Stimulated activated CD8-positive, alpha-beta memory T cell treated with anti-CD3 and anti-CD28 coated beads, Interleukin-12 subunit alpha, Interleukin-12 subunit beta, amount 100 ng/mL, for 4 hours (primary cell): ENCODE data around the gene GPAM.
"Not testable (repeated sequence)": the region's sequence is repeated elsewhere in the genome, so short reads cannot be mapped to it uniquely, and the experiment has no call there.

ENCODE experiments used
- DNase-seq: peaks from one replicate; pipeline ENCODE4 v3.0.0-alpha.2; 2020; ENCODE audit warnings: low read depth

GPAM gene

DNA sequence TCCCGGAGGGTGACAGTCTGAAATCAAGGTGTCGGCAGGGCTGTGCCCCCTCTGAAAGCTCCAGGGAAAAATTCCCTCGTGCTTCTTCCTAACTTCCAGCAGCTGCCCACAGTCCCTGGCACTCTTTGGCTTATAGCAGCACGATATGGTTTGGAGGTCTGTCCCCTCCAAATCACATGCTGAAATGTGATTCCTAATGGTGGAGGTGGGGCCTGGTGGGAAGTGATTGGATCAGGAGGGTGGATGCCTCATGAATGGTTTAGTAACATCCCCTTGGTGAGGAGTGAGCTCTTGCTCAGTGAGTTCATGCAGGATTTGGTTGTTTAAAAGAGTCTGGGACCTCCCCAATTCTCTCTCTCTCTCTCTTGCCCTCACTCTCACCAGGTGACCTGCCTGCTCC lies 51.1 kb downstream of the GPAM start:
- DNase-seq, result no peak

GRCh38 chr10:112131996-112132395 lies 51.6 kb downstream of the GPAM start:
- DNase-seq, result no peak

GRCh38 chr10:112131346-112131745 lies 52.2 kb downstream of the GPAM start:
- no peak for DNase-seq

DNA sequence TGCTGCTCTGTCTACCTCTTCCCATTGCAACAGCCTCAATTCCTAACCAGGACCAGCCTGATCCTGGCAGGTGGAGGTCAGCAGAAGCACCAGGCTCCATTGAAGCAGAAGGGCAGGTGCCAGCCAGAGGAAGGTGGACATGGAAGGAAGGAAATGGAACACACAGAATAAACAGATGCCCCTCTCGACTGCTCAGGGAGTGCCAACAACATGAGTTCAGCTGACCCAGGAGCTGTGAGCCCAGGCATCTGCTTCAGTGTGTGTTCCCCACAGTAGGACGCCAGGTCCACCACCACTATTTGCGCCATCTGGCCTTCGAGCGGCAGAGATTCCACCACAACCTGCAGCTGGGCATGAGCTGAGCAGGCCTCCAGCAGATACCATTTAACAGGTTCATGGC lies 56.7 kb downstream of the GPAM start:
- no peak for DNase-seq

GRCh38 chr10:112126172-112126571 lies 57.4 kb downstream of the GPAM start:
- DNase-seq, result no peak

DNA sequence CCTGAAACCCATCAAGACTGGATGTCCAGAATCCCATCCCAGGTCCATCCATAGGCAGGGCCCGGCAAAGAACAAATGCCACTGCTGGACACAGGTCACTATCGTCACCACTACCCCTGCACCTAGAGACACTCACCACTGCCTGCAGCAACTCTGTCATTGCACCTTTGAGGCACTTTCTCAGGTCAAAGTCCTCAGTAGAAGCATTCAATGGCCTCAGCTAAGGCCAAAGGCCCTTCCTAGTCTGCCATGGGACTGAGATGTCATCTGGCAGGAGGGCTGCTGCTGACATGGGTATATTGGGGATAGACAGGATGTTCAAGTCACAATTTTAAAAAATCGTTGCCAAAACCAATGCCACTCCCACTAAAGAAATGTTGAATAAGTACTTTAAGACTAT lies 58.7 kb downstream of the GPAM start:
- DNase-seq, result no peak

DNA sequence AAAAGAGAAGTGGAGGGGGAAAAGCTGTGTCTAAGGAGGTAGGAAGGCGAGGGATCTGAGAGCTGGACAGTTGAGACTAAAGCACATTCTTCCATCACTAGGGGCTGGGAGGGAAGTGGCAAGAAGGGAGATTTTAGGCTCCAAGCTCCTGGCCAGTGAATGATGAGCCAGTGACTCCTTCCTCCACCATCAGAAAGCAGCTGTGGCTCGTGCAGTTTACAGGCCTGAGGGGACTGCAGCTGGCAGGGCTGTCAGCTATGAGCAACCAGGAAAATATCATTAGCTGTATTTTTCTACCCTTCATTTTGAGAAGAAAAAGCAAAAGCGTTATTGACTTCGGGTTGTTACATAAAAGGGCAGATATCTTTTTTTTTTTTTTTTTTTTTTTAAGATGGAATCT lies 60.7 kb downstream of the GPAM start:
- no peak for DNase-seq

- no peak for DNase-seq
Observed at GRCh38 chr10:112120491-112120890, 63.1 kb downstream of the GPAM start.

- no peak for DNase-seq
Observed at GRCh38 chr10:112115781-112116385, 67.7 kb downstream of the GPAM start.

- not testable (repeated sequence) for DNase-seq
Observed at GRCh38 chr10:112109779-112110178, 73.8 kb downstream of the GPAM start.
